Neural progenitor cell (in vitro differentiated cells): Measurements from ENCODE around the gene DLGAP3. TPM values are rescaled to one million over a fixed set of nuclear protein-coding genes. Genes with fewer than 3 reads are reported as not detected.

Experiments
- DNase-seq: peaks from one replicate; pipeline ENCODE4 v3.0.0-alpha.2; 2016; ENCODE audit warnings: low spot score
- H2AFZ ChIP-seq: fragments of 200-600 bp; sonication (generic); replicated peaks from 2 replicates; pipeline ENCODE4 v1.6.1; 2016; ENCODE audit warnings: antibody characterized with exemption
- H3F3A ChIP-seq: fragments of 200-600 bp; sonication (generic); 2 replicates; pipeline ENCODE4 v1.6.1; 2016; ENCODE audit warnings: antibody characterized with exemption, low read depth
- H3K27ac ChIP-seq: fragments of 200-600 bp; sonication (generic); 2 replicates; pipeline ENCODE4 v1.5.1; 2016; ENCODE audit warnings: mild to moderate bottlenecking
- H3K27me3 ChIP-seq: fragments of 200-600 bp; sonication (generic); 2 replicates; pipeline ENCODE4 v1.6.1; 2016; ENCODE audit warnings: mild to moderate bottlenecking, moderate library complexity
- H3K36me3 ChIP-seq: fragments of 200-600 bp; sonication (generic); 2 replicates; pipeline ENCODE4 v1.5.1; 2016
- H3K4me1 ChIP-seq: fragments of 200-600 bp; sonication (generic); 2 replicates; pipeline ENCODE4 v1.6.1; 2016; ENCODE audit warnings: mixed run types
- H3K4me2 ChIP-seq: fragments of 200-600 bp; sonication (generic); 2 replicates; pipeline ENCODE4 v1.6.1; 2016
- H3K4me3 ChIP-seq: fragments of 200-600 bp; sonication (generic); 2 replicates; pipeline ENCODE4 v1.5.1; 2016
- H3K79me2 ChIP-seq: fragments of 200-600 bp; sonication (generic); 2 replicates; pipeline ENCODE4 v1.6.1; 2016; ENCODE audit warnings: low read depth
- H3K9ac ChIP-seq: fragments of 200-600 bp; sonication (generic); 2 replicates; pipeline ENCODE4 v1.6.1; 2016
- H3K9me3 ChIP-seq: fragments of 200-600 bp; sonication (generic); 2 replicates; pipeline ENCODE4 v1.5.1; 2016; ENCODE audit warnings: low read depth
- H4K20me1 ChIP-seq: fragments of 200-600 bp; sonication (generic); 2 replicates; pipeline ENCODE4 v1.6.1; 2016; ENCODE audit warnings: low read depth
- H3K27ac Mint-ChIP-seq: 3 replicates; pipeline ENCODE4 v1.8.0; 2021; ENCODE audit warnings: mixed read lengths
- H3K27me3 Mint-ChIP-seq: 2 replicates; pipeline ENCODE4 v1.8.0; 2022; ENCODE audit warnings: low read depth, mild to moderate bottlenecking, inconsistent platforms, moderate library complexity, mixed read lengths; ENCODE audit not compliant: insufficient read depth
- H3K36me3 Mint-ChIP-seq: 3 replicates; pipeline ENCODE4 v1.8.0; 2021; ENCODE audit warnings: mixed read lengths
- H3K4me1 Mint-ChIP-seq: 3 replicates; pipeline ENCODE4 v1.8.0; 2021; ENCODE audit warnings: mixed read lengths
- H3K4me3 Mint-ChIP-seq: 3 replicates; pipeline ENCODE4 v1.8.0; 2021; ENCODE audit warnings: mild to moderate bottlenecking, moderate library complexity, mixed read lengths
- H3K9me3 Mint-ChIP-seq: 3 replicates; pipeline ENCODE4 v1.8.0; 2020; ENCODE audit warnings: mixed read lengths
- CTCF ChIP-seq: fragments of 200-600 bp; sonication (generic); IDR thresholded peaks from 2 replicates; pipeline ENCODE4 v1.5.1; 2017; ENCODE audit warnings: antibody characterized with exemption, mild to moderate bottlenecking
- EZH2 ChIP-seq: fragments of 200-600 bp; sonication (generic); IDR thresholded peaks from 2 replicates; pipeline ENCODE4 v1.6.1; 2017; ENCODE audit warnings: antibody characterized with exemption, mild to moderate bottlenecking, moderate library complexity
- EZH2phosphoT487 ChIP-seq: fragments of 200-600 bp; sonication (generic); IDR thresholded peaks from 2 replicates; pipeline ENCODE4 v1.6.1; 2017; ENCODE audit warnings: antibody characterized with exemption
- total RNA-seq: library from RNA; depleted of rRNA; stranded (reverse); fragments of >200 nt; gene quantifications from 2 replicates; pipeline ENCODE4 v1.2.3, GENCODE V29; 2015; ENCODE audit warnings: low replicate concordance

The DLGAP3 gene
- total RNA-seq: 0.65 TPM in 1 of 2 replicates, not detected in the other

DNA sequence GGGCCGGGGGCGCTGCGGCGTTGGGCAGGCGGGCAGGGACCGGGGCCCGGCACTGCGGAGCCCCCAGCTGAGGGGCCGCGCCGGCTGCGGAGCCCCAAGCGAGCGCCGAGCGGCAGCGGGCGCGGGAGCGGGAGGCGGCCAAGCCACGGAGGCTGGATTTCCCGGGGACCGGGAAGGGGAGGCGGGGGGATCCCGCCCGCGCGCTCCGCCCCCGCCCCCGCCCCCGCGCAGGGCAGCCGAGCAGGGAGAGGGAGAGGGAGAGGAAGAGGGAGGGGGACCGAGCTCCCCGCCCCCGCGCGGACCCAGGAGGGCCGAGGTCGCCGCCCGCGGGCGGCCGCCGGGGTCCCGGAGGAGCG is at the start of gene DLGAP3:
DLGAP3 (minus strand) TSS at position 154 of the 356 bp plus-strand sequence. CDS start 24,267 bp downstream, outside the sequence.
- peak within 1 kb of the TSS; percentile 89 for H3K4me3 ChIP-seq
- H3K36me3 Mint-ChIP-seq: no peaks in the 10 kb centered on the region
- H3K36me3 ChIP-seq: no peaks in the 10 kb centered on the region
- H3K9me3 Mint-ChIP-seq: no peaks in the 10 kb centered on the region
- peak within 1 kb of the TSS; percentile 93 for H2AFZ ChIP-seq
- H3K27me3 Mint-ChIP-seq: peaks cover 41% of the 10 kb centered on the region
- H3F3A ChIP-seq: peaks cover 9% of the 10 kb centered on the region
- DNase-seq: peak; percentile 83
- H3K4me2 ChIP-seq: peak within 1 kb of the TSS; percentile 100
- peak within 1 kb of the TSS; percentile 89 for H3K4me3 Mint-ChIP-seq
- peaks cover 6% of the 10 kb centered on the region for H3K4me1 Mint-ChIP-seq
- peaks cover 39% of the 10 kb centered on the region for H4K20me1 ChIP-seq
- H3K9me3 ChIP-seq: no peaks in the 10 kb centered on the region
- H3K79me2 ChIP-seq: no peaks in the 10 kb centered on the region
- no peak within 1 kb of the TSS for H3K9ac ChIP-seq
- peaks cover 4% of the 10 kb centered on the region for H3K4me1 ChIP-seq
- no peak within 1 kb of the TSS for H3K27ac ChIP-seq
- H3K27ac Mint-ChIP-seq: peak within 1 kb of the TSS; percentile 19
- TF ChIP-seq CTCF (no peak), EZH2phosphoT487 (no peak), EZH2 (no peak)
- peaks cover 98% of the 10 kb centered on the region for H3K27me3 ChIP-seq

GRCh38 chr1:34978921-34979320 is 49.5 kb upstream of the DLGAP3 start:
- no peaks in the 10 kb centered on the region for H3K36me3 ChIP-seq
- TF ChIP-seq EZH2: no peak
- no peak for TF ChIP-seq EZH2phosphoT487

GRCh38 chr1:34977858-34978257 is 48.4 kb upstream of the DLGAP3 start:
- H3K79me2 ChIP-seq: no peaks in the 10 kb centered on the region
- no peak for DNase-seq
- H2AFZ ChIP-seq: no peak overlapping the region
- H3F3A ChIP-seq: no peaks in the 10 kb centered on the region
- no peak overlapping the region for H3K27ac ChIP-seq
- H3K27me3 ChIP-seq: no peaks in the 10 kb centered on the region
- Mint-ChIP-seq H3K9me3 (no peaks in the 10 kb centered on the region), H3K36me3 (no peaks in the 10 kb centered on the region), H3K4me3 (no peak overlapping the region), H3K27me3 (peaks cover 2% of the 10 kb centered on the region), H3K4me1 (no peaks in the 10 kb centered on the region), H3K27ac (no peak overlapping the region)
- no peaks in the 10 kb centered on the region for H4K20me1 ChIP-seq
- no peak overlapping the region for H3K4me2 ChIP-seq
- H3K9ac ChIP-seq: no peak overlapping the region
- TF ChIP-seq CTCF (no peak), EZH2 (no peak), EZH2phosphoT487 (no peak)
- no peak overlapping the region for H3K4me3 ChIP-seq
- H3K36me3 ChIP-seq: no peaks in the 10 kb centered on the region
- no peaks in the 10 kb centered on the region for H3K4me1 ChIP-seq
- no peaks in the 10 kb centered on the region for H3K9me3 ChIP-seq

More at GRCh38 chr1:34978921-34979320, 49.5 kb upstream of the DLGAP3 start:
- Mint-ChIP-seq H3K36me3 (peaks cover 2% of the 10 kb centered on the region), H3K27ac (no peak overlapping the region), H3K4me1 (peaks cover under 1% of the 10 kb centered on the region), H3K9me3 (no peaks in the 10 kb centered on the region), H3K4me3 (no peak overlapping the region), H3K27me3 (peaks cover 6% of the 10 kb centered on the region)
- no peaks in the 10 kb centered on the region for H3K79me2 ChIP-seq
- H3F3A ChIP-seq: no peaks in the 10 kb centered on the region
- H3K27me3 ChIP-seq: no peaks in the 10 kb centered on the region
- H3K27ac ChIP-seq: no peak overlapping the region
- peaks cover 4% of the 10 kb centered on the region for H3K4me1 ChIP-seq
- no peaks in the 10 kb centered on the region for H4K20me1 ChIP-seq
- no peak overlapping the region for H3K4me2 ChIP-seq
- no peak overlapping the region for H2AFZ ChIP-seq
- no peak overlapping the region for H3K9ac ChIP-seq
- DNase-seq: no peak
- no peaks in the 10 kb centered on the region for H3K9me3 ChIP-seq
- H3K4me3 ChIP-seq: no peak overlapping the region

- no peaks in the 10 kb centered on the region for H3K9me3 ChIP-seq
- H3F3A ChIP-seq: no peaks in the 10 kb centered on the region
- H3K27ac ChIP-seq: no peak overlapping the region
- Mint-ChIP-seq H3K4me3 (no peak overlapping the region), H3K27ac (no peak overlapping the region), H3K9me3 (no peaks in the 10 kb centered on the region), H3K36me3 (no peaks in the 10 kb centered on the region), H3K4me1 (no peaks in the 10 kb centered on the region), H3K27me3 (peaks cover 2% of the 10 kb centered on the region)
- H3K9ac ChIP-seq: no peak overlapping the region
- no peaks in the 10 kb centered on the region for H4K20me1 ChIP-seq
- no peaks in the 10 kb centered on the region for H3K36me3 ChIP-seq
- no peak overlapping the region for H3K4me2 ChIP-seq
- no peaks in the 10 kb centered on the region for H3K4me1 ChIP-seq
- H3K79me2 ChIP-seq: no peaks in the 10 kb centered on the region
- no peaks in the 10 kb centered on the region for H3K27me3 ChIP-seq
- DNase-seq: no peak
- no peak overlapping the region for H3K4me3 ChIP-seq
- TF ChIP-seq CTCF (no peak), EZH2phosphoT487 (no peak), EZH2 (no peak)
- no peak overlapping the region for H2AFZ ChIP-seq
These were observed 47.7 kb upstream of the DLGAP3 start for GRCh38 chr1:34977210-34977471.
